Posterior vena cava (tissue), 2 donors: ENCODE measurements around the gene AQP12A. TPM values are rescaled to one million over a fixed set of nuclear protein-coding genes. Genes with fewer than 3 reads are reported as not detected.
A peak's percentile ranks its signal among the peaks of the same experiment; 100 is the strongest.

ENCODE experiments used
- DNase-seq: peaks from one replicate; pipeline ENCODE4 v3.0.0-alpha.2; 2020; ENCODE audit warnings: low spot score
- intact Hi-C, 2 donors: fragments of 100-400 bp; cut with DNase I; formaldehyde crosslinking; loops; one replicate each; pipeline versions ENCODE4 v1.14.1 to v1.14.2; 2022 to 2023
- total RNA-seq, 2 donors: library from RNA; stranded (reverse); fragmentation: NEBNext Ultra II Directional; extraction: Animal tissue kit (Norgen Biotek cat#: 25700); gene quantifications; one replicate each; pipeline ENCODE4 v1.2.1, GENCODE V29; 2021
- donor health status: DM: yes; HTN: yes; CAD: no.
- donor health status: DM: yes; HTN: yes; CAD: no.

The AQP12A gene
- total RNA-seq, 2 donors from 2014 or later = not detected

GRCh38 chr2:240701736-240702639 is 10.3 kb downstream of the AQP12A start:
- DNase-seq = peak; percentile 60
- intact Hi-C loops = loop anchor here (5.0 to 10.0 kb wide), 2 partner anchors 170 to 187 kb away; no protein-coding TSS in a partner anchor

DNA sequence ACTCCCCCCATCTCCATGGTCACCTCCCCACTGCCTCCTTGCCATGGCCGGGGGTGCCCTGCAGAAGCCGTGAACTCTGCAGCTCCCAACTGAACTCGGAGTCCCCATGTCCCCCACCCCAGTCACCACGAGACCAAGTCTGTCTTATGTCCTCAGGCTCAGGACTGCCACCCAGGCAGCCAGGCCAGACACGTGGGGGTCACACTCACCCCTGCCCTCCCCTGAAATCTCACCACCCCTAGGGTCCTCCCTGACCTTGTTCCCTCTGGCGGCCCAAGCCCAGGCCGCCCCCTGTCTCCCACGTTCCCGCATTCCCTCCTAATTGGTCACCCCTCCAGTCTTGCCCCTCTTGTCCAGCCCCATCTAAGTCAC is 11.0 kb downstream of the AQP12A start:
- intact Hi-C loops = loop anchor here (5.0 to 10.0 kb wide), 2 partner anchors 170 to 188 kb away; no protein-coding TSS in a partner anchor
- DNase-seq = peak; percentile 57

- DNase-seq = peak; percentile 64
- intact Hi-C loops = loop anchor here (5.0 to 10.0 kb wide), 2 partner anchors 171 to 189 kb away; no protein-coding TSS in a partner anchor
Measured at GRCh38 chr2:240703417-240704341, 12.0 kb downstream of the AQP12A start.

DNA sequence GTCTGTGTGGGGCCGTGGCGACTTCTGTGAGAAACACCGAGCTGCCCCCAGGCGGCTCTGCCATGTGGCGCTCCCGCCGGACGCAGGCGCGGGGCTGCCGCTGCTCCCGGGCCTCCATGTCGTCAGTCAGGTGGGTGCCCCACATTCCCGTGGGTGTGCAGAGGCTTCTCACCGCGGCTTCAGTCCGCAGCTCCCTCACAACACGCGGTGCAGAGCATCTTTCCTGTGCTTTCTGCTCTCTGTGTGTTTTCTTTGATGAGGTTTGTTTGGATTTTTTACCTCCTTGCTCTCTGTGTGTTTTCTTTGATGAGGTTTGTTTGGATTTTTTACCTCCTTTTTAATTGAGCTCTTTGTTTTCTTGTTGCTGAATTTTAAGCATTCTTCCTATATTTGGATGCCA is 13.0 kb downstream of the AQP12A start:
- no peak for DNase-seq
- intact Hi-C loops = loop anchor here (5.0 to 10.0 kb wide), 2 partner anchors 172 to 190 kb away; no protein-coding TSS in a partner anchor

GRCh38 chr2:240705204-240705791 is 13.6 kb downstream of the AQP12A start:
- intact Hi-C loops = loop anchor here in 1 of 2 donors (10.0 kb wide), 1 partner anchor 190 kb away; no protein-coding TSS in a partner anchor
- DNase-seq = no peak

DNA sequence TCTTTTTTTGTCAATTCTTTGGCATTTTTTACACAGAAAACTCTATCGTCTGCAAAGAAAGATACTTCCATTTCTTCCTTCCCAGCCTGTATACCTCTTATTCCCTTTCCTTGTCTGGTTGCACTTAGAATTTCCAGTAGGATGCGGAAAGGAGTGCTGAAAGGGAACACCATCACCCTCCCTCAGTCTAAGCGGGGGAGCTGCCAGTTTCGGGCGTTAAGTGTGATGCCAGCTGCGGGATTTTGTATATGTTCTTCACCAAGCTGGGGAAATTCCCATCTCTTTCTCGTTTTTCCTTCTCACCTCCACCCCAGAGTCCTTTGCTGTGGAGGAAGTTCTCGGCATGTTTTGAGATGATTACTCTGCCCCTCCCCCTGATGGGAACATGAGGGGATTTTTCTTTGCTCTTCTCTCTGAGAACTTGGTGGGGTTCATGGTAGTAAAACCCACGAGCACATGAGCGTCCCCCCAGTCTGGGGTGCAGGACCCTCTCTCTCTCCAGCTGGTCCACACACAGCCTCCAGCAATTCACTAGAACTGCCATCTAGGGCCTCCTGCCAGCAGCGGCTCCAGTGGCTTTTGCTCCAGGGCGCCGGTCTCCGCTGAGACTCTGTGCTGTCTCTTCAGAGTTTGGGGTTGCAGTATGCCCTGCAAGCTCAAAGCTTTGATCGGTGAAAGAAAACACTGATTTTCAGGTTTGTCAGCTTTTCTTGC is 15.5 kb downstream of the AQP12A start:
- intact Hi-C loops = loop anchor here in 1 of 2 donors (10.0 kb wide), 1 partner anchor 192 kb away; no protein-coding TSS in a partner anchor
- no peak for DNase-seq

- no peak for DNase-seq
Measured at GRCh38 chr2:240707821-240708220, 16.2 kb downstream of the AQP12A start.

GRCh38 chr2:240708457-240708856 is 16.8 kb downstream of the AQP12A start:
- intact Hi-C loops = loop anchor here in 1 of 2 donors (10.0 kb wide), 1 partner anchor 194 kb away; no protein-coding TSS in a partner anchor
- no peak for DNase-seq

More at GRCh38 chr2:240707821-240708220, 16.2 kb downstream of the AQP12A start:
- intact Hi-C loops = loop anchor here in 1 of 2 donors (10.0 kb wide), 1 partner anchor 193 kb away; no protein-coding TSS in a partner anchor

- DNase-seq = no peak
- intact Hi-C loops = no loop called here
Measured at GRCh38 chr2:240711296-240711695, 19.6 kb downstream of the AQP12A start.

DNA sequence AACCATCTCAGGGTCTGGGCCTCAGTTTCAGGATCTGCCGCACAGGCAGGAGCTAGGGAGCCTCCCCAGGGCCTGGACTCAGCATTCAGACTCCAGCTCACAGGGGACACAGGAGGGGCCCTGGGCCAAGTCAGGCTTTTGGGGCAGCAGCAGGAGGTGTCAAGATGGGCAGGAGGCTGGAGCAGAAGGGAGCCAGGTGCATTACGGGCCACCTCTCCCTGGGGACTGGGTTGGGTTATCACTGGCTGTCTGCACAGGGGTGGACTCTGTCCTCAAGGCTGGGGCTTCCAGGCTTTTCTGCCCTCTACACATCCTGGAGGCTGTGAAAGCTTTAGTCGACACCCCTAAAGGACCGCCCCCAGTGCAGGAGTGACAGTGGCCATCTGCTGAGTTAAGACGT is 20.0 kb downstream of the AQP12A start:
- intact Hi-C loops = no loop called here
- DNase-seq = no peak

- intact Hi-C loops = no loop called here
Measured at GRCh38 chr2:240712121-240712520, 20.5 kb downstream of the AQP12A start.

GRCh38 chr2:240713071-240713927 is 21.6 kb downstream of the AQP12A start:
- DNase-seq = no peak
- intact Hi-C loops = no loop called here

More at GRCh38 chr2:240712121-240712520, 20.5 kb downstream of the AQP12A start:
- no peak for DNase-seq

GRCh38 chr2:240713928-240714746 is 22.5 kb downstream of the AQP12A start:
- intact Hi-C loops = no loop called here
- DNase-seq = no peak

DNA sequence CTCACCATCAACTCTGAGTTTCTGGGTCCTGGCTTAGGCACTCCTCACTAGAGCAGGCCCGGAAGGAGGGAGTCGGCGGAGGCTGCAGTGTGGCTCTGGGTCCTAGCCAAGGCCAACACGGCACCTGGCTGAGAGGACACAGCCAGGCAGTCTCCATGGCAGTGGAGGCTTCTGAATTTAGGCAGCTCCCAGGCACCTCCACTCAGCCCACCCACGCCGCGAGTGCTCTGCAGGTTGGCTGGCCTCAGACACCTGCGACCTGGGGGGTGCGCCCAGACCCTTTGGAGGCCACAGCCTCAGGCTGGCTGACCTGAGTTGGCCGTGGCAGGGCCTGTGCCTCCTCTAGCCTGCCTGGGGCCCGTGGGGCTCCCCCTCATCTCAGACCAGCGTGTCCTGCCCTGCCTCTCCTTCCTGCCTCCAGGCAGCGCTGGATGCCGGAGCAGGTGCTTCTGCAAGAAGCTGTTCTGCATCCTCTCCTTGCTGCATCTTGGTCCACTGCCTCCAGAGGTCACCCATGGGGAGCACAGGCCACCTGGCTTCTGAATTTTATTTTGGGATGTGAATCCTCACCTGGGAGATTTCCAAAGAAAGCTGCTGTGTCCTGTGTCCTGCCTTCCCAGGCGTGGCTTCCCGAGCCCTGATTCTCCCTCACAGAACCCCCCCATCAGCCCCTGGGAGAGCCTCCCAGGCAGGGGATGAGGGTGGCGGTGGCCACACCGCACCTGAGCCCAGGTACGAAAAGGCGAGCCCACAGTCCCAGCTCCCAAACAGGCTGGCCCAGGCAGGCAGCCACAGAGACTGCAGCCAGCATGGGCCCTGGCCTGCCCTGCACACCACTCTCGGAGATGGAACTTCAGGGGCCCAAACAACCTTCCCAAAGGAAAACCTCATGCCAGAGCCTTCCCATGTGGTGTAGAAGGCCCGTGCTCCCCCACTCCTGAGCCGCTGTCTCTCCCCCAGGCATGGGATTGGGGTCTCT is 23.4 kb downstream of the AQP12A start:
- no peak for DNase-seq
- intact Hi-C loops = no loop called here

- no peak for DNase-seq
- intact Hi-C loops = no loop called here
Measured at GRCh38 chr2:240716130-240716798, 24.6 kb downstream of the AQP12A start.
